NCI-H1105 (cell line): ENCODE measurements around the gene EXOC3L4.

Source experiments
- DNase-seq: peaks from one replicate; lab custom pipeline; 2025; lab: John Stamatoyannopoulos, UW

Gene EXOC3L4

GRCh38 chr14:103121846-103122584, 27.5 kb downstream of the EXOC3L4 start:
- peak; percentile 99 for DNase-seq

GRCh38 chr14:103122585-103122946, 28.0 kb downstream of the EXOC3L4 start:
- DNase-seq = peak; percentile 73

GRCh38 chr14:103122947-103123633, 28.6 kb downstream of the EXOC3L4 start, which contains the start of gene TNFAIP2:
TSS of gene TNFAIP2 (plus strand) at chr14:103123461. CDS start at chr14:103126458, 2,997 bp downstream.
- DNase-seq = peak; percentile 70

- DNase-seq = no peak
Measured at GRCh38 chr14:103123634-103124500, 29.3 kb downstream of the EXOC3L4 start.

- no peak for DNase-seq
Measured at GRCh38 chr14:103124501-103125001, 30.0 kb downstream of the EXOC3L4 start.

- no peak for DNase-seq
Measured at GRCh38 chr14:103125098-103126070, 30.9 kb downstream of the EXOC3L4 start.

GRCh38 chr14:103126088-103126872, 31.8 kb downstream of the EXOC3L4 start:
- no peak for DNase-seq

GRCh38 chr14:103126873-103127304, 32.4 kb downstream of the EXOC3L4 start:
- no peak for DNase-seq

GRCh38 chr14:103127356-103127755, 32.8 kb downstream of the EXOC3L4 start:
- no peak for DNase-seq

- no peak for DNase-seq
Measured at GRCh38 chr14:103127861-103128598, 33.5 kb downstream of the EXOC3L4 start.

- no peak for DNase-seq
Measured at GRCh38 chr14:103128631-103129300, 34.2 kb downstream of the EXOC3L4 start.

GRCh38 chr14:103129301-103130016, 34.9 kb downstream of the EXOC3L4 start:
- DNase-seq = no peak

- DNase-seq = no peak
Measured at GRCh38 chr14:103130017-103130764, 35.7 kb downstream of the EXOC3L4 start.

GRCh38 chr14:103130965-103131364, 36.4 kb downstream of the EXOC3L4 start:
- no peak for DNase-seq

- DNase-seq = no peak
Measured at GRCh38 chr14:103131580-103131979, 37.1 kb downstream of the EXOC3L4 start.

- DNase-seq = no peak
Measured at GRCh38 chr14:103132381-103133209, 38.1 kb downstream of the EXOC3L4 start.
